HL-60 (cell line): Measurements from ENCODE around the gene UBE2M.
A peak's percentile ranks its signal among the peaks of the same experiment; 100 is the strongest.

Source experiments
- DNase-seq, 2 experiments: peaks; one replicate each; pipeline ENCODE4 v3.0.0-alpha.2; 2010 to 2020; ENCODE audit warnings: low read depth in 1 of 2, low spot score in 1 of 2
- H3K27ac ChIP-seq: fragments of 250-450 bp; sonication (Bioruptor Pico); replicated peaks from 2 replicates; pipeline ENCODE4 v1.5.1; 2020; ENCODE audit warnings: mild to moderate bottlenecking, moderate library complexity
- H3K27me3 ChIP-seq: fragments of 250-450 bp; sonication (Bioruptor Pico); 2 replicates; pipeline ENCODE4 v1.5.1; 2021; ENCODE audit warnings: mild to moderate bottlenecking, moderate library complexity; ENCODE audit not compliant: insufficient read depth, poor library complexity, severe bottlenecking
- H3K4me3 ChIP-seq: replicated peaks from 2 replicates; pipeline ENCODE4 v1.5.1; 2011; ENCODE audit warnings: mild to moderate bottlenecking, control low read depth, low read length; ENCODE audit not compliant: insufficient read depth
- GABPA ChIP-seq: IDR thresholded peaks from 2 replicates; pipeline ENCODE4 v1.6.1; 2012; ENCODE audit warnings: low read depth
- POLR2AphosphoS5 ChIP-seq: IDR thresholded peaks from 2 replicates; pipeline ENCODE4 v1.6.1; 2012; ENCODE audit warnings: low read depth
- SPI1 ChIP-seq: IDR thresholded peaks from 2 replicates; pipeline ENCODE4 v1.6.1; 2012; ENCODE audit warnings: low read depth, mild to moderate bottlenecking, borderline replicate concordance
- TF ChIP-seq, protein P1 (sequence below): IDR thresholded peaks from one replicate; pipeline ENCODE4 v1.5.1; 2011; ENCODE audit warnings: low read length, control low read depth, inconsistent platforms; ENCODE audit not compliant: insufficient read depth
- TF ChIP-seq, protein P2 (sequence below): IDR thresholded peaks from 2 replicates; pipeline ENCODE4 v1.6.1; 2012; ENCODE audit warnings: low read depth; ENCODE audit not compliant: insufficient replicate concordance

The UBE2M gene

DNA sequence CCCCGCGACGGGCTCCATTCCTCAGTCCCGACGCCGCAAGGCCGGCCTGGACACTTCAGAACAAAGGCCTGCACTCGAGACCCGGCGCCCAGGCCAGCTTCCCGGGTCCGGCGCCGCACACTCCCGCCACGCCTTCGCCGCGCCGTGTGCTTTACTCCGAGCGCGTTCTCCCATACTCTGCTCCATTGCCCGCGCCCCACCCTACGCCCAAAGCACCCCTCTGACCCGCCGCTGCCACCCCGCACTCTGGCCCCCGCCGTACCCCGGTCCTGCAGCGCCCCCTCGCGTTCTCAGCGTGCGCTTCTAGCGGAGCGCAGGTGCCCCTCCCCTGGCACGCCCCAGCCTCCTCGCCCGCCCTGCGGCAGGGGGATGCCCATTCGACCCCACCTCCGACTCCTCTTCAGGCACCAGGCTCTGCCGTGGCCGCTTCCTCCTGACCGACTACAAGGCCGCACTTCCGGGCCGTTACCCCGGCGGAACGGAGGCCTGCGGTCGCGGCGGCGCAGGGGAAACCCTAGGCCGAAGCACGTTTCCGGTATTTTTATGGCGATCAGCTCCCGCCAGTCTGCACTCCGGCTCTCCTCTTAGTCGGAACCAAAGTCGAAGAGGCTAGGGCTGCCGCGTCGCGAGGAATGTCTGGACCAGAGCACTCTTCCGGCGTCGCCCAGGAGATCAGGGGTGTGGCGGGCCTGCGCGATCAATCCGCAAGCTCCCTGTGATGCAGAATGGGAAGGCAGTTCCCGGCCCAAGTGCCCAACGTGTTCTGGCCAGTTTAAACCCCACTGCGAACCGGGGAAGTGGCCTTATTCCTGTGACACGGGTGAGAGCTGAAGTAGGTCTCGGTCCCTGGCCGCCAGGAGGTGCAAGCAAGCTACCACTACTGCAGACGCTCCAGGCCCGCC lies 38.8 kb downstream of the UBE2M start, which contains the start of gene ZBTB45:
Gene ZBTB45, minus strand, starts transcription at position 456 of the 902 bp plus-strand sequence. CDS start 2,137 bp downstream, outside the sequence.
- Histone ChIP-seq H3K4me3 (peak within 1 kb of the TSS; percentile 74), H3K27me3 (no peaks in the 10 kb centered on the region), H3K27ac (peak within 1 kb of the TSS; percentile 91)
- TF ChIP-seq, protein P1, sequence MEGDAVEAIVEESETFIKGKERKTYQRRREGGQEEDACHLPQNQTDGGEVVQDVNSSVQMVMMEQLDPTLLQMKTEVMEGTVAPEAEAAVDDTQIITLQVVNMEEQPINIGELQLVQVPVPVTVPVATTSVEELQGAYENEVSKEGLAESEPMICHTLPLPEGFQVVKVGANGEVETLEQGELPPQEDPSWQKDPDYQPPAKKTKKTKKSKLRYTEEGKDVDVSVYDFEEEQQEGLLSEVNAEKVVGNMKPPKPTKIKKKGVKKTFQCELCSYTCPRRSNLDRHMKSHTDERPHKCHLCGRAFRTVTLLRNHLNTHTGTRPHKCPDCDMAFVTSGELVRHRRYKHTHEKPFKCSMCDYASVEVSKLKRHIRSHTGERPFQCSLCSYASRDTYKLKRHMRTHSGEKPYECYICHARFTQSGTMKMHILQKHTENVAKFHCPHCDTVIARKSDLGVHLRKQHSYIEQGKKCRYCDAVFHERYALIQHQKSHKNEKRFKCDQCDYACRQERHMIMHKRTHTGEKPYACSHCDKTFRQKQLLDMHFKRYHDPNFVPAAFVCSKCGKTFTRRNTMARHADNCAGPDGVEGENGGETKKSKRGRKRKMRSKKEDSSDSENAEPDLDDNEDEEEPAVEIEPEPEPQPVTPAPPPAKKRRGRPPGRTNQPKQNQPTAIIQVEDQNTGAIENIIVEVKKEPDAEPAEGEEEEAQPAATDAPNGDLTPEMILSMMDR, result peak; percentile 51
- TF ChIP-seq POLR2AphosphoS5, result peak; percentile 77
- TF ChIP-seq GABPA, result peak; percentile 100
- TF ChIP-seq SPI1, result peak; percentile 47; the same call in 1 of the 2 replicates
- TF ChIP-seq, protein P2, sequence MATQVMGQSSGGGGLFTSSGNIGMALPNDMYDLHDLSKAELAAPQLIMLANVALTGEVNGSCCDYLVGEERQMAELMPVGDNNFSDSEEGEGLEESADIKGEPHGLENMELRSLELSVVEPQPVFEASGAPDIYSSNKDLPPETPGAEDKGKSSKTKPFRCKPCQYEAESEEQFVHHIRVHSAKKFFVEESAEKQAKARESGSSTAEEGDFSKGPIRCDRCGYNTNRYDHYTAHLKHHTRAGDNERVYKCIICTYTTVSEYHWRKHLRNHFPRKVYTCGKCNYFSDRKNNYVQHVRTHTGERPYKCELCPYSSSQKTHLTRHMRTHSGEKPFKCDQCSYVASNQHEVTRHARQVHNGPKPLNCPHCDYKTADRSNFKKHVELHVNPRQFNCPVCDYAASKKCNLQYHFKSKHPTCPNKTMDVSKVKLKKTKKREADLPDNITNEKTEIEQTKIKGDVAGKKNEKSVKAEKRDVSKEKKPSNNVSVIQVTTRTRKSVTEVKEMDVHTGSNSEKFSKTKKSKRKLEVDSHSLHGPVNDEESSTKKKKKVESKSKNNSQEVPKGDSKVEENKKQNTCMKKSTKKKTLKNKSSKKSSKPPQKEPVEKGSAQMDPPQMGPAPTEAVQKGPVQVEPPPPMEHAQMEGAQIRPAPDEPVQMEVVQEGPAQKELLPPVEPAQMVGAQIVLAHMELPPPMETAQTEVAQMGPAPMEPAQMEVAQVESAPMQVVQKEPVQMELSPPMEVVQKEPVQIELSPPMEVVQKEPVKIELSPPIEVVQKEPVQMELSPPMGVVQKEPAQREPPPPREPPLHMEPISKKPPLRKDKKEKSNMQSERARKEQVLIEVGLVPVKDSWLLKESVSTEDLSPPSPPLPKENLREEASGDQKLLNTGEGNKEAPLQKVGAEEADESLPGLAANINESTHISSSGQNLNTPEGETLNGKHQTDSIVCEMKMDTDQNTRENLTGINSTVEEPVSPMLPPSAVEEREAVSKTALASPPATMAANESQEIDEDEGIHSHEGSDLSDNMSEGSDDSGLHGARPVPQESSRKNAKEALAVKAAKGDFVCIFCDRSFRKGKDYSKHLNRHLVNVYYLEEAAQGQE, result peak; percentile 51
- peak; percentile 96 to 97 for DNase-seq

DNA sequence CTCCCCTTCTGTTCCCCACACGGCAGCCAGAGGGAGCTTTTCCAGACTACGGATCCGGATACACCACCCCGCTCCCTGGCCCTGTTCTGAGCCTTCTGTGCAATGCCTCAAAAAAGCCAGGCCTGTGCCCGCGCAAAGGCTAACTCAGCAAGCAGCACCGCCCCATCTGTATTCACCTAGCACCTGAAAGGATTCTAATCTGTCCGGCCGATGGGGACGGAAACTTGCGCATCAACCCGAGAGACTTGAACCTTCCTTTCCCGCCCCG lies 39.4 kb downstream of the UBE2M start:
- Histone ChIP-seq H3K27ac (peak overlapping the region; percentile 91), H3K27me3 (no peaks in the 10 kb centered on the region), H3K4me3 (peak overlapping the region; percentile 74)
- TF ChIP-seq GABPA (no peak), POLR2AphosphoS5 (peak; percentile 15; the same call in 1 of the 2 replicates), SPI1 (no peak)
- TF ChIP-seq, protein P2, result no peak
- TF ChIP-seq, protein P1, result peak; percentile 37
- DNase-seq, result peak; percentile 51 to 76

DNA sequence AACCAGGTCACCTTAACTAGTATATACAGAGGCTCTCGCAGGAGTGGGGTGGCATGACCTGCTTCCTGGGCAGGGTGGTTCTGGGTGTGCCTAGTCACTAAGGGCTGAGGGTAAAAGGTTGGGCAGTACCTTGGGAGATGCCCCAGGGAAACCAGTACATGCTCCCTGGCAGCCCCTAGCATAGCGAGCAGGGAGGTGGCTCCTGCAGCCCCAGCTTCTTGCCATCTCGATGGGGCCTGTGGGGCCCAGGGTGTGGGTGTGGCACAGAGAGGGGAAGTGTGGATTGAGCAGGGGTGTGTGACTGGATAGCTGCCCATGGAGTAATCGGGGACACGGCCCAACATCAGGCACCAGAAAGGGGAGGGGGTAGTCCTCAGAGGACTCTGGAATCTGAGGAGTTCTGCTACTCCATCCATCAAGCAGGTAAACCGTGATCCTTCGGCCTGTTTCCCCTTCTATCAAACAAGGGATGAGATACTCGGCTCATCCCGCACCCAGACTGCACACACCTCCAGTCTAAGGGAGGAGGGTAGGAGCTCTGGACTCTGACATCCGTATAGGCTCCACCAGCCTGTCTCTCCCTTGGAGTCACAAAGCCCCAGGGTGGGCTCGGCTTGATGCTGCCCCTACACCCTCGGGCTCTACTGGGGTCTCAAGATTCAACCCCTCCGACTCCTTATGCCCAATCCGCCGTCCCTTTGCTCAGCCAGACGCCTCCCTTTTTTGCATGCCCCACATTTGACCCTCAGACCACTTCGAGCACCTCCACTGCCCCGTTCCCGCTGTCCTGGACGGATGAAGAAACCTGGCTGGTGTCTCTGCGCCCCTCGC lies 39.9 kb downstream of the UBE2M start:
- TF ChIP-seq POLR2AphosphoS5, result peak; percentile 50; the same call in 1 of the 2 replicates
- no peak for TF ChIP-seq GABPA
- TF ChIP-seq SPI1, result peak; percentile 90
- no peaks in the 10 kb centered on the region for H3K27me3 ChIP-seq
- DNase-seq, result peak; percentile 55 to 85
- peak overlapping the region; percentile 91 for H3K27ac ChIP-seq
- H3K4me3 ChIP-seq, result peak overlapping the region; percentile 74
